Bone marrow (tissue), 2 donors: Measurements from ENCODE around the gene GPR87.

Experiments
- DNase-seq, 2 donors: peaks; one replicate each; lab custom pipeline; 2025; lab: John Stamatoyannopoulos, UW

The GPR87 gene

DNA sequence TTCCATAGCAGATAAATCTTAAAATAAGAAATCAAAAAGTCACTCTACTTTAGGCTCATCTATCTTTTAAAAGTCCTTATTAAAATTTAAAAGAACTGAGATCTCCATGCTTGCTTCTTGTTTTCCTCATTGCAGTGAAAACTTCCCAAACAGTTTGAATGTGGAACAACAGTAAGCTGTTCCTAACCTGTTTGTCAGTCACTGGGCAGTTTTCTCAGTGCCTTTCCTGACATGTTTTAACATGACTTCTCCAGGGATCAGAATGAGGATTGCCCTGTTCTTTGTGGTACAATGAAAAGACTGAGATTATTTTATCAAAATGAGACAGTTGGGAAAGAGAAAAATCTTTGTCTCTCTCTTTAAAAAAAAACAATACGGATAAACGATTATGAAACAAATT is 774 bp downstream of the GPR87 start:
- no peak for DNase-seq

DNA sequence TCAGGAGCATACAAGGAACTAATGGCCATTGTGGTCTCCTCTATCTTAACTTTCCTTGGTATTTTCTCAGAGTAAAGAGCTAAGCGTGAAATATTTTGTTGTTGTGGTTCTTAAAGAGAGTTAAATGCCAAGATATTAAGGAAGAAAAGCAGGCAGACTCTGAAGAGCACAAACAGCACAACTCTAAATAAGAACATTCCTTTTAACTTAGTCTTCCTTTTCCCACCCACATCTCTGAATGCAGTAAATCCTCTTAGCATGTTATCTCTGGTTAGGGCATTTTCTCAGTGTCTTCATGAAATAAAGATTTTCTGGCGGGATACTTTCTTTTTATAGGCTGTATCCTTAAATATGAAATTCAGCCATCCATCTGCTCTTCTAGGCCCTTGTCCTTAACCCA is 1.5 kb downstream of the GPR87 start:
- DNase-seq: no peak

DNA sequence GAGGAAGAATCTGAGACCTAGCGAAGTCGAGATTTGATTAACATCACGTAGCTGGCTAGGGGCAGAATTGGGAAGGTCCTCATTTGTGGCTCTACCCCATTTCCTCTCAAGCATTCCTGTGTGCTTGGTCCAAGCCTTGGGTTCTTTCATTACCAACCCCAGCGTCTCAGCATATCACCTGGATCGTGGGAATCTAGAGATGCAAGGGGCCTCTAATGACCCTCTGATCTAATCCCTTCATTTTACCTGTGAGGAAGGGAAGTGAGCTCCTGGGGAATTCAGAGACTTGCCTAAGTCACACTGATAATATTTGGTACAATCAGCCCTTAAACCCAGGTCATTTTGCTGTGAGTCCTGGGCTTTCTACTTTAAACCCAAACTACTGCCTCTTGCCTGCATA is 2.0 kb downstream of the GPR87 start:
- DNase-seq: no peak

DNA sequence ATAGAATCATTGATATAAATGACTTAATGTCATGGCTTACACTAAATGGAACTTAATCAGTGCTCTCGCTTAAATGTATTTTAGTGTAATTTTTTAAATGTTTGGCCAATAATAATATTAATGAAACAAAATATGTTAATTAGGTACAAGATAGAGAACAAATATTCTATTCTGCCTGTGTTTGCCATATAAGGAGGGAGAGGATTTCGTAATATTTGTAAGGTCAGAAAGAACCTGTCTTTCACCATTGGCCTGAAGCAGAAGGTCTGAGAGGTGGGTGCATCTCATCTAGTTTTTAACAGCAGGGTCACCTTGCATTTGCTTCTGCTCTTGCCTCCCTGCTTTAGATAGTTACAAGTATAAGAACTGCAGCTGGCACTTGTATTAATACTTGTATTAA is 2.5 kb downstream of the GPR87 start:
- DNase-seq: no peak

DNA sequence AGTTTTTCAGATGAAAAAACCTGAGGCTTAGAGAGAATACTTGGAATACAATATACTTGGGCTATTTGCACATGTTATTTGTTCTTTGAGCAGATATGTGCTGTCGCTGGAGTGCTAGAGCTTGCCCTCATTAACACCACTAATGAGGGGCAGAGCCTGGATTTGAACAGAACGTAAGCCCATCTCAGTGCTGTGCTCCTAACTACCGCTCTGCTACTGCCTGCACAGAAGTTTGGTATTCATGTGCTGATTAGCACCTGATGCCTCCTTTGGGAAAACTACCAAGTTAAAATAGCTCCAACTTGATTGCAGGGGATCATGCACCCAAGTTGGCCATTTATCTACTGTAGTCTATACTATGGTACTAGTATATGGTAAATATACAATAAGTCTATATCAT is 3.6 kb downstream of the GPR87 start:
- no peak for DNase-seq

DNA sequence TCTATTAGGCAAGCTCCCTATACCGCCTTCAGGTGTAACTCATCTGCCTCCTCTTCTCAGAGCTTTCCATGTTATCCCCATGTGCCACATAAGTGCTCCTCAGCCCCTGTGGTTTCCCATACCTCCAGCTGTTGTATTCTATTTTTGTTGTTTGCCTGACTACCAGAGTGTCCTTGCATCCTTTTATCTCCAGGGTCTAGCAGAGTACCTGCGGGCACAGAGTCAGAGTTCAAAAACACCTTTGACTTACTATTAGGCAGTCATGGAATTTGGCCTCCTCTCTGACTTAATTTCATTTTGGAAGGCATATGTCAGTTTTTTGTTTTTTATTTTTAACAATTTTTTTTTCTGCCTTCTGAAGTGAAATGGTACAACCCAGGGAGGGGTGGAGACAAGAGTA is 7.1 kb downstream of the GPR87 start:
- no peak for DNase-seq

DNA sequence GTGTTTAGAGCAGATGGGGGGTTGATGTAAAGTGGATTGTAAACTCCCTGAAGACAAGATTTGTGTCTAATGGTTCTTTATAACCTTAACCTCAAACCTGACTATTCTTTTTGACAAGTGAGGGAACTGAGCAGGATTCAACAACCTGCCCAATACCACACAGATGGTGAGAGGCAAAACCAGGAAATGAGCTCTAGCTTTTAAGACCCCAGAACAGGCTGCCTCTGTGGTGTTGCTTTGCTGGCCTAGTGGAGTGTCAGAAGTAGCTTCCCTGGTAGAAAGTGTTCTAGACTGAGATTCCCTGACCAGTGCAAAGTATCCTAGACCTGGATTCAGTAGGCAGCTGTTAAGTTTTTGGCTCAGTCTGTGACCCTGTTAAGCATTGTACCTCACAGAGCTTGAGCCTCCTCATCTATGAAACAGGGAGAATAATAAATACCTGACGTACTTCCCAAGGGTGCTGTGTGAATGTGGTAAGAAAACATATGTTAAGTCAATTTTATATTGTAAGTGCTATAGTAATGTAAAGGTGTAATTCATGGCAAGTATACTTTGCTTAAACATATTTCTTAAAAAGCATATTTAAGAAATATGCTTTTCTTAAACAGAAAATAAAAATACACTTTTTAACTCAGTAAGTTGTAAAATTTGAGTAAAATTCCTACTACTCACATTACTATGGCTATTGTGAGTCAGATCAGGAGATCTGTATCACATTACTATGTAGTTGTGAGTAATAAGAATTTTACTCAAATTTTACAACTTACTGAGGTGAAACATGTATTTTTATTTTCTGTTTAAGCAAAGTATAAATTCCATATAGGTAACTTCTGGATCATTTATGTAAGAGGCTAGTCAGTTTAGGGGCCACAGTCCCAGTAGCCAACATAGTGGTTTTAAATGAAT is 8.8 kb downstream of the GPR87 start:
- no peak for DNase-seq

DNA sequence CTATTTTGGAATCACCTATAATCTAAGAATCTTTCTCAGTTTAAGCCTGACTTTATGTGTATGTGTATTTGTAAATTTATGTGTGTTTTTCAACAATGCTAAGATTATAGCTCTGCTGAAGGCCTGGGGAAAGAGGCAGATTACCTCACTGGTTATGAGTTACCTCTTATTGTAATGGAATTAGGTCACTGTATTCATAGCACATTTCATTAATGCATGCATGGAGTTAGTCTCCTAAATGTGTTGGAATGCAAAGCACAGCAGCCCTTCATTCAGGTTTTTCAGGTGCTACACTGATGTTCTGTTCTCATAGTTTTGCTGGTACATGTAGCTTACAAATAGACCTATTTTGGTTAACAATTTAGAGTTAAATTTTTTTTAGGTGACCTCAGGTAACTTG is 9.5 kb downstream of the GPR87 start:
- no peak for DNase-seq

DNA sequence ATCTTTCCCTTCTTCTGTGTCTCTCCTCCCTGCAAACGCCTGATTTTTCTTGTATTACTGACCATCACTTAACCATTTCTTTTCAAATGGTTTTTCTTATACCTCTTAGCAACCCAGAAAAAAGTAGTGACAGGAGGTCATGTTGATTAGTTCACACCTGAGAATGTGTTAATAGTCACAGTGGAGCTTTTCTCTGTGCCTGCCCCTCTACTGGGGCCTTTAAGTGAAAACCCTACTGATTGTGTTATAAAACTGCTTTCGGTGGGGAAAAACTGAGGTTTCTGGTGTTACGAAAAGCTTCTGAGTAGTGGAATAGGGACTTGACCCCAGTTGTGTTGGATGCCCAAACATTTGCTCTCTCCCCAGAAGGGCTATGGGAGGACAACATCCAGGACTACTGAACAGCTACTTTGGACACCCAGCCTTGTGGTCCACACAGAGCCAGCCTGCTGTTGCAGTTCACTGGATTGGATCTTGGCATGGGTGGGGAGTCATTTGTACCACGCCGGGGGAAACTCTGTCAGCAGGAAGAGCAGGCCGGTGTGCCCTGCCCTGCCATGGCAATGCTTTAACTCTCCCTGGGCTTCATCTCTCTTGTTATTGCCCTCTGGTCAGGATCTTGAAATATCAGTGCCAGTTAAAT is 10.3 kb downstream of the GPR87 start:
- DNase-seq: no peak

DNA sequence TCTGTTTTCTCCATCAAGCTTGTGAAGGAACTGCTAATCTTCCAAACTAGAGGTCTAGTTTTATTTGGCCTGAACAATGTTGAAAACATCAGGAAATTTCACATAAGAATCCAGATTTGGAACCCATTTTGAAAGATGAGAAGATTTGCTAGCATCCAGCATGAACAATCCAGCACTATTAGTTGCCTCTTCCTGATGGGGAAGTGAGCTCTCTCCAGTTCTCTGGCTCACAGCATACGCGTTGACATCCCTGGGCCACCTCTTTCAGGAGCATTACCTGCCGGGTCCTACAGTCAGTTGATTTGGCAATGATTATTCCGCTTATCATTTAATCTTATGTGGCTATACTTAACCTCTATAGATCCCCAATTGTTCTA is 10.9 kb downstream of the GPR87 start:
- no peak for DNase-seq

DNA sequence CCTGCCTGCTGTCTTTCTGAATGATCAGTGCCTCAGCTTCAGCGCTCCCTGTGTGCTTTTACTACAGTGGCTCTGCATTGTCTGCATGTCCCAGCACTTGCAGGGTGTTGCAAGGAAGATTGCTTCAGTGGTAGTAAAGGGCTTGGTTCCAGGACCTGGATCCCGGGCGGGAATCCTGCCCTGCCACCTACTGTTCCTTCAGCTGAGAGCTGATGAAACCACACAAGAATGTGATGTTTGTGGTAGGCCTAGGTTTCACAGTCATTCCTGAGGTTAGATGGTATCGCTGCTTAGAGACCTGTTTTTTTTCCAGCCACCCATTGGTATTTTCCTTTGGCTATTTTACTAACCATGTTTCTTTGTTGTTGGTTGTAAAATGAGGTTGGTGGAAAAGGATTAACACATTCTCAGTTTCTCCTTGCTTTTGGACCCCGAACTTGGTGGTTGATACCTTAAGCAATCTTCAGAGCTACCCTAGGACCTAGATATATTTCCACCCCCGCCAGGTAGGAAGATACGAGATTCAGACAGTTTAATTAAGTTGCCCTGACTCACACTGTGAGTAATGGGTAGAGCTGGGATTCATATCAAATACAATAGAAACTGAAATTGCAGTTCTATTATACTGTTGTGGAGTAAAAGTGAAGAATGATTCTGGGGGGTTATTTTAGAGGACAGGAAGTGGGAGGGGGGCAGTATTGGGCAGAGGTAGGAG is 11.4 kb downstream of the GPR87 start:
- DNase-seq: no peak

DNA sequence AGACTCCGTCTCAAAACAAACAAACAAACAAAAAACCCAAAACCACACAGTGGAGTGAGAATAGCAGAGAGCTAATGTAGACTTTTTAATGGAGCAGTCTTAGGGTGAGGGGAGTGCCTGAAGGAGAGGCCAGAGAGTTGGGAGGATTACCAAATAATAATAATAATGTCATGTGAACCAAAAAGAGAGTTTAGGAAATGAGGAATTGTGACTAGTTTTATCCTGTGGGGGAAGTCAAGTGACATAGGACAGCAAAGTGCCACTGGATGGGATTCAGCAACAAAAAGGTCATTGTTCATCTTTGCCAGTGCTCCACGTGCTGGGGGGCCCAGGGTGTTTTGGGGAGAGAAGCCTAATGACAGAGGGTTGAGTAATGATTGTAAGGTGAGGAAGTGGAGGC is 12.9 kb downstream of the GPR87 start:
- DNase-seq: no peak

DNA sequence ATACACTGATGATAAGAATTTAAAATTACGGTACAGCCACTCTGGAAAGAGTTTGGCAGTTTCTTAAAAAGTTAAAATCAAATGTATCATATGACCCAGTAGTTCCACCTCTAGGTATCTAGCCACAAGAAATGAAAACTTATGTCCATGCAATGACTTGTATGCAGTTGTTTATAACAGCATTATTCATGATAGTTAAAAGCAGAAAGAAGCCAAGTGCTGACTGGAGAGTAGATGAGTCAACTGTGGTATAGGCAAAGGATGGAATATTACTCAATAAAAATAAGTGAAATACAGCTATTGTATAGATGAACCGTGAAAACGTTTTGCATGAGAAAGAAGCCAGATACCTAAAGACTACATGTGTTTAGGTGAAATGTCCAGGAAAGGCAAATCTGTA is 14.8 kb downstream of the GPR87 start:
- no peak for DNase-seq

DNA sequence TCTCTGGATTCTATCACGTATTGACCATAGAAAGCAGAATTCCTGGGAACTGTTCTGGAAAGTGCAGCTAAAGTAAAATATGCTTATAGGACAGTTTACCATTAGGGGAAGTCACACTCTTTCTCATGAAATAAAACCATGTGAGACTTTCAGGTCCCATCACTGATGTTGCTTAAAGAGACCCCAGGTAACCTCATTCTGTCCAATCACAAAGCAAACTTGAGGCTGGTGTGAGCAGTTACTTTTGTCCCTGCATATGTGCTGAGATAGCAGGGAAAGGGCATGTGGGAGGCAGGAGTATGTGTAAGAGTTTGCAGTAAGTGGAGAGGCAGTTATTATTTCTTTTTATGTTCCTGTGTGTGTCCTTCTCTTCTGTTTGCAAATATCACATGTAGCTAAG is 16.1 kb downstream of the GPR87 start:
- DNase-seq: no peak

DNA sequence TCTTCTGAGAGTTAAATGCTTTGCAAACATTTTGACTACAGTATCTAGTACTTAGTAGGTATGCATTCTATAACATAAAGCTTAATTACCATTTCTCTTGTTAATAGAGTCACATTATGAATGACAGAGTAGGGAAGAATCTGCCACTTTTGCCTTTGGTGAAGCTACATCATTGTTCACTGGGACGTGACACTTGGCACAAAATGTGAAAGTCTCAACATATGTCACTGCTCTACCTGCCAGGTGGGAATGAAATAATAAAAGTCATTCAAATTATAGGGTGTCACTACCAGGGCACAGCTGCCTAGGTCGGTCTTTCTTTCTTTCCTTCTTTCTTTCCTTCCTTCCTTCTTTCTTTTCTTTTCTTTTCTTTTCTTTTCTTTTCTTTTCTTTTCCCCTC is 17.6 kb downstream of the GPR87 start:
- DNase-seq: no peak

DNA sequence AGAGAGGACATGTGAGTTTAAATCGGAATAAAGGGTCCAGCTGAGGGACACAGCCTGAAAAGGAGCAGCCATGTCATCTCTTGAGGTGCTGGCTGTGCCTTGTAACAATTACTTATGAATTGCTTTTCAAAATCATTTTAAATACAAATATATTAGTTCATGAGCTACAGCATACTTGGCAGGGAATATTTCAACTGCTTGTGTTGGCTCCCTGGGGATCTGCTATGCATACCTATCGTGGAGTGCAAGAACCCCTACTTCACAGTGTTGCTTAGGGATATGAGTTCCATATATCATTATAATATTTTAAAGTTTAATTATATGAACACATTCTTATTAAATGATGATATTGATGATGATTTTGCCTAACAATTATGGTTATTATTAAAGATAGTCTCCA is 19.2 kb downstream of the GPR87 start:
- no peak for DNase-seq

DNA sequence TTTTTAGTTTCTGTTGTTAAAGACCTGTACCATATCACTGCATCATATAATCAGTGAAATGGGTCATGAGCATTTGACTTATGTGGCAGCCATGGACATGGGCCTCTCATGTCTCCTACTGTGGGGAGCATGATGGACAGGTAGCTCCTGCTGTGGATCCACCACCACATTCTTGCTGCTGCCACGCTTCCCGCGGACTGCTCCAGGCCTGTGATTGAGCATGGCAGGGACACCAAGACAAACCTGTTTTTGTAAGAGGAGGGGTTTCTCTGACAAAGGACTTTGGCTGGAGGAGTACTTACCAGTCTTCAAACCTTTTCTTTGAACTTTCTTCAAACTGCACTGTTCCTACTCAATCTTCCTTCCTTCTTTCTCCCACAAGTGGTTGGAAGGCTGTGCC is 20.4 kb downstream of the GPR87 start:
- no peak for DNase-seq

DNA sequence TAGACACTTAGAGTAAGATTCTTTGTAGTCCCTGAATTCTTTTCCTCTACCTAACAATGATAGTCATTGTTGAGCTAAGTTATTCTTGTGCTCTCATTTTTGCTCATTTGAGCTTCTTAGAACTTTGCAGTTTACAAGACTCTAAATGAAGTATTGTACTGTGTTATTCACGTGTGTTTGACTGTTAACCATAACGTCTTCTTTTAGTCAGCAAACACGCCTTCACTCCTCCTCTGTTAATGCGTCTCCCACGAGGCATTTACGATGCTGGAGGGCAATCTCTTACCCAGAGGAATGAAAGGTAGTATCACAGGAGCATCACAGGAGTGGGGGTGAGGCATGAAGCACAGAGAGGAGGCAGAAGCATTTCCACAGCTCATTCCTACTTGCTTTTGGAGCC is 23.5 kb downstream of the GPR87 start:
- no peak for DNase-seq

DNA sequence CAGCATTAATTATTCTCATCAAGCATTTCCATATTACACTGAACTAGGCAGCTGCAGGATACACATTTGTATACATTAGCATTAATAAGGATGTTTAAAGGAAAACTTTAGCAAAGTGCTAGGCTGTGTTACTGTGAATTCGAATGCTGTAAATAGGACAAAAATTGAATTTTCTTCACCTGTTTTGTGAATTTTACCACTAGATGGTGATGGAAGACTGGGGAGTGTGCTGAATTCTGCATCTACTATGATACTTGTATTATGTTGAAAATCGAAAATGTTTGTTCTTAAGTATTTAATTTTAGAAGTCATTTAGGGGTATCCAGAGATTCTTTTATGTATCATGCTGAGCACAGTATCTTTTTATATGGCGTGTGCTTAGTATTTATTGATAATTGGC is 25.9 kb downstream of the GPR87 start:
- DNase-seq: peak in 1 of 2 donors; percentile 43

DNA sequence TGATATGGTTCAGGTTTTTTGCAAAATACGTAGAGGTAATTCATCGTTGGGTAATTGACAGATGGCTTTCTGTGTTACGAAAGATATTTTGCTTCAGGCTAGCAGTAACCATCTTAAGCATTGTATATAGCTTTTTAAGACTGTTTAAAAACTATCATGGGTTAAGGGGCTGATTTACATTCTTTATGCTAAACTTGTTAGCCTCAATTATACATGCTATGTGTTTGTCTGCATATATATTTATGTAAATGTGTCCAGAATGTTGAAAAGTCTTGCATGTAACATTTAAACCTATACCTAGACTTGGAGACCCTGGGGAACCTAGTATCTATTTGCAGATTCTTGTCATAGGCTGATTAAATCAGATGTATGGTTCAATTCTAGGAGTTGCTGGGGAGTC is 27.2 kb downstream of the GPR87 start:
- DNase-seq: no peak

DNA sequence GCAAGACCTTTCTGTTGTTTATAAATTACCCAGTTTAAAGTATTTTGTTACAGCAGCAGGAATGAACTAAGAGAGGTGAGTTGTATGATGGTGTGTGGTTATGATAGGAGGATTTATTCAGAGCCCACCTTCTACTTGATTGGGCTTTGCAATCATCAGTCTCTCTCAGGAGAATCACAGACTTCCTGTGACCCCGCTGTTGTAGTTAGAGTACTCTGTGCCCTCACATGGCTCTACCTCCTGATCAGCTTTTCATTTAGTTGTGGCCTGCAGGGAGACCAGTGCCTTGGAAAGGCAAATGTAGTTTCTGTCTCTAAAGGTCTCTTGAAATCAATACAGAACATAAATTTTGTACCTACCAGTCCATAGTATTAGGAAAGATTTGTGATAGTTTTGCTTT is 30.7 kb downstream of the GPR87 start:
- DNase-seq: no peak

DNA sequence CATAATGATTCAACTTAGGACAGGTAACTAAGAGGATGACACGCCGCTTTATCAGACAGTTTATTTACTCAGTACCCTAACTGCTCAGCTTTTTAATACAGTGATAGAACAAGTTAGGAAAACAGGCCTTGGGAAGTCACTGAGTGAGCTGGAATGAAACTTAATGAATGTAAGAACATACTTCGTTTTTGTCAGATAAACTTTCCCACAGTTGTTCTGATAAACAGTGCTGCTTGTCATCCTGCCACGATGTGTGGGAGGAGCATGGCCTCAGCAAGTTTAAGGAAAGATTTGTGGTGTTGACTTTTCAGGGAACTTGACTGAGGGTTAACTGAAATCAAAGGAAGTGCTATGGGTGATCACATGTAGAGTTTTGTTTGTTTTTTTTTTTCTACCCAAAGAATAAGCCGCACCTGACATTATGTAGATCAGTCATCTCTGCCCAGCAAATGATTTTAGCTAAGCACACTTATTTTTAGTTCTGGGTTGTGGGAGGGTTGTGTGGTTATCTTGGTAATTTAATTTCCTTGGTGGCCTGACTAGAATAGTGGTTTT is 32.6 kb downstream of the GPR87 start:
- no peak for DNase-seq

DNA sequence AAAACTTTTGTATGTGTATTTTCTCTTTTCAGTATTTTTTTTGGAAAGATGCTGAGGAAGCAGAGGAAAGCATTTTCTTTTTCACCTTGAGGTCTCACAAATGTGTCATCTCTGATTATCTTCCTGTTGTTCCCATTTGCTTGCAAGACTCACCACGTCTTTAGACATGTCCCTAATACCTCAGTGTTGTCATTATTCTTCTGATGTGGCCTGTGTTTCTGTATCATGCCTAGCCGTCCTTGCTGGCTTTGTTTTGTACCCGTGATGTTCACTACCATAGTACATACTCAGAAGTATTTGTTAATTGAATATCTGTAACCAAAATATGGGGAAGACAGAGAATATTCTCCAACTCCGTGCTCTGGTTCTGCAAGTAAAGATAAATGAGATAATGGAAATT is 33.2 kb downstream of the GPR87 start:
- no peak for DNase-seq
